Omental fat pad (tissue), 4 donors: ENCODE measurements around the gene RHEB. TPM values are rescaled to one million over a fixed set of nuclear protein-coding genes. Genes with fewer than 3 reads are reported as not detected.

ENCODE experiments used
- ATAC-seq: fragments of 150-250 bp; one replicate; pipeline ENCODE4 v1.9.1; 2016; ENCODE audit warnings: mild to moderate bottlenecking, moderate library complexity; ENCODE audit not compliant: low FRiP score
- DNase-seq: peaks from one replicate; pipeline ENCODE4 v3.0.0-alpha.2; 2019; ENCODE audit warnings: low spot score
- total RNA-seq, 4 donors: library from RNA; depleted of rRNA; stranded (reverse); fragments of >200 nt; gene quantifications; one replicate each; pipeline ENCODE4 v1.1.0, GENCODE V29; 2016
- TF ChIP-seq, protein P1 (sequence below), 3 donors: fragments of 450-650 bp; IDR thresholded peaks; one replicate each; pipeline ENCODE4 v1.5.1; 2016 to 2017; ENCODE audit warnings: antibody characterized with exemption in 3 of 3, mild to moderate bottlenecking in 3 of 3, moderate library complexity in 2 of 3

The RHEB gene
- total RNA-seq, 4 donors from 2014 or later: 93.9 to 124 (median 104) TPM

DNA sequence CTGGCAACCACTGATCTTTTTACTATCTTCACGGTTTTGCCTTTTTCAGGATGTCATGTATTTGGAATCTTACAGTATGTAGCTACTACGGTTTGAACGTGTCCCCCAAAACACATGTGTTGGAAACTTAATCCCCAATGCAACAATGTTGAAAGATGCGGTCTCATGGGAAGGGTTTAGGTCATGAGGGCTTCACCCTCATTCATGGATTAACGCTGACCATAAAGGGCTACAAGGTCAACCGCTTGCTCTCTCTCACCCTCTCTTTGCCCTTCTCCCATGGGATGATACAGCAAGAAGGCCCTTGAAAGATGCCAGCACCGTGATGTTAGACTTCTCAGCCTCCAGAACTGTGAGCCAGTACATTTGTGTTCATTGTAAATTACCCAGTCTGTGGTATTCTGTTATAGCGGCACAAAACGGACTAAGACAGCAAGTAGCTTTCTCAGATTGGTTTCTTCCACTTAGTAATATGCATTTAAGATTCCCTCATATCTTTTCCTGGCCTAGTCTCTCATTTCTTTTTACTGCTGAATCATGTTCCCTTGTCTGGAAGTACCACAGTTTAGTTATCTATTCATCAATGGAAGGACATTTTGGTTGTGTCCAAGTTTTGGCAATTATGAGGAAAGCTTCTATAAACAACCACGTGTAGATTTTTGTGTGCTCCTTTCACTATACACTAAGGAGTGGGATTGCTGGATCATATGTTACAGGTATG is 76.8 kb downstream of the RHEB start:
- TF ChIP-seq, protein P1, sequence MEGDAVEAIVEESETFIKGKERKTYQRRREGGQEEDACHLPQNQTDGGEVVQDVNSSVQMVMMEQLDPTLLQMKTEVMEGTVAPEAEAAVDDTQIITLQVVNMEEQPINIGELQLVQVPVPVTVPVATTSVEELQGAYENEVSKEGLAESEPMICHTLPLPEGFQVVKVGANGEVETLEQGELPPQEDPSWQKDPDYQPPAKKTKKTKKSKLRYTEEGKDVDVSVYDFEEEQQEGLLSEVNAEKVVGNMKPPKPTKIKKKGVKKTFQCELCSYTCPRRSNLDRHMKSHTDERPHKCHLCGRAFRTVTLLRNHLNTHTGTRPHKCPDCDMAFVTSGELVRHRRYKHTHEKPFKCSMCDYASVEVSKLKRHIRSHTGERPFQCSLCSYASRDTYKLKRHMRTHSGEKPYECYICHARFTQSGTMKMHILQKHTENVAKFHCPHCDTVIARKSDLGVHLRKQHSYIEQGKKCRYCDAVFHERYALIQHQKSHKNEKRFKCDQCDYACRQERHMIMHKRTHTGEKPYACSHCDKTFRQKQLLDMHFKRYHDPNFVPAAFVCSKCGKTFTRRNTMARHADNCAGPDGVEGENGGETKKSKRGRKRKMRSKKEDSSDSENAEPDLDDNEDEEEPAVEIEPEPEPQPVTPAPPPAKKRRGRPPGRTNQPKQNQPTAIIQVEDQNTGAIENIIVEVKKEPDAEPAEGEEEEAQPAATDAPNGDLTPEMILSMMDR (IDR thresholded peaks at IDR 0.05): no peak
- DNase-seq: no peak

GRCh38 chr7:151440799-151441445 is 78.8 kb downstream of the RHEB start:
- TF ChIP-seq, protein P1 (IDR thresholded peaks at IDR 0.05): no peak
- ATAC-seq (peak; percentile 51), DNase-seq (no peak)

More for the DNA sequence above, 76.8 kb downstream of the RHEB start:
- no peak for ATAC-seq

DNA sequence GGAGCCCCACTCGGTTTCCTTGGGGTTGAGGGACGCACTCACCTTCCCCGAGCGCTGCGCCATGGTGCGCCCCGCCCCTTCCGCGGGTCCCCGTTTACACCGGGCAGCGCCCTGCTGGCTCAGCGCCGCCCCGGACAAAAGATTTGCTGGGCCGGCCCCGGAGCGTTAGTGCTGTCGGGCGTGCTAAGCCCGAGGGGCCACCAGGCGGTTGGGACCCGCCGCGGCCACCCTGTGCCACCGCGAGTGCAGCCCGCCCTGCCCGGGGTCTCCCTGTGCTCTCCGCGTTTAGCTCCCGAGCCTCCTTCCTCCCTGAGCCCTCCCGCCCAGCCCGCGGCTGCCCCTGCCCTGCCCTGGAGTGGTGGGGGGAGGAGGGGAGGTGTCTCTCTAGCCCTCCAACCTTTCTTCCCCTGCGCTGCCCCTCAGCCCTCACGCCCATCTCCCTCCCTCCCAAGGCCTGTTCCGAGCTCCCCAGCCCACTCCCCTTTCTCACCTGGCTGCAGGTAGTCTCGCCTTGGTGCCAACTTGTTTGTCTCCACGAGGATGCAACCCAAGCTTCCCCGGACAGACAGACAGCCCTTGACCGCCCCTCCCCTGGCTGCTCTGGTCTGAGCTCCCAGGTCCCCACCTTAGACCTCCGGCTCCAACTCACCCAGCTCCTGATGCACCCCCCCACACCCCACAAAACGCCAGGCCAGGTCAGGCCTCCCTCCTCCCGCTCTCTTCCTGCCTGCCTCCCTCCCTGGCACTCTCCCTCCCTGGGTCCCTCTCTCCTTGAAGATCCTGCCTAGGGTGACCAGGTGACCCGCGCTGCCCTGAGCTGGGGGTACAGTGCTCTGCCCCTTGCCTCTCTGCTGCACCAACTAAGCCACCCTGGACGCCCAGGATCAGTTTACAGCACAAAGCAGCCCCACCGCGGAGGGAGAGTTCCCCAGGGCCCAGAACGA is 79.6 kb downstream of the RHEB start, which contains the start of gene CRYGN:
CRYGN (minus strand) TSS at position 287 of the 944 bp plus-strand sequence; CDS start at position 63, 224 bp downstream.
- TF ChIP-seq, protein P1 (IDR thresholded peaks at IDR 0.05): no peak
- no peak for DNase-seq
- ATAC-seq: peak; percentile 20

GRCh38 chr7:151438864-151439601 is 80.7 kb downstream of the RHEB start:
- DNase-seq (no peak), ATAC-seq (no peak)

DNA sequence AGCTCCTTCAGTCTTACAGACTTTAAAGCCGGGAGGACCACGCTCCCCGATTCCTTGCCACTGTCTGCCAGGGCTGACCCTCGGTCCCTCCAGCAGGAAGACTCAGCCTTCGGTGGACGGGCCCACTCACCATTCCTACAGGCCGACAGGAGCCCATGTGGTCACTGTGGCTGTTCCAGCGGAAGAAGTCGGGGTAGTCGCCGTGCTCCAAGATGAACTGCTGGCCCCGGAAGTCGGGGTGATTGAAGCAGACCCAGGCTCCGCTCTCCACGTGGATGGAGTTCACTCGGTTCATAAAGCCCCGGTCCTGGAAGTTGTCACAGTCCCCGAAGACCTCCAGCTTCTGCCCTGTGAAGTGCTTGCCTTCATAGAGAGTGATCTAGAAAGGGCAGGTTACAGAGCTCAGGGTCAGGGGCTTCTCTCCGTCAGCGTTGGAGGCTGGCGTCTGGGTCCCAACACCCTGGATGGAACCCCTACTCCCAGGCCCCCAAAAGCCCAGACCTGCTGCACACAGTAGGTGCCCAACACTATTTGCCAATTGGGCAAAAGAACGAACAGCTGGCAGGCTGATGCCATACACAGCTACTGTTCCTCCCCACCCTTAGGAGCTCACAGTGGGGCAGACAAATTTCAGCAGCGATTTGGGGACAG is 81.7 kb downstream of the RHEB start:
- no peak for ATAC-seq
- TF ChIP-seq, protein P1 (IDR thresholded peaks at IDR 0.05): no peak
- DNase-seq: no peak

More at GRCh38 chr7:151438864-151439601, 80.7 kb downstream of the RHEB start:
- TF ChIP-seq, protein P1 (IDR thresholded peaks at IDR 0.05): no peak

- TF ChIP-seq, protein P1 (IDR thresholded peaks at IDR 0.05): no peak
- no peak for ATAC-seq
- no peak for DNase-seq
Measured at GRCh38 chr7:151437159-151437553, 82.5 kb downstream of the RHEB start.
